ENCODE data around the gene ARMC12.
"Not testable (repeated sequence)": the region's sequence is repeated elsewhere in the genome, so short reads cannot be mapped to it uniquely, and the experiment has no call there.

Gene ARMC12

GRCh38 chr6:35736982-35737412, at the start of gene ARMC12:
Gene ARMC12, plus strand, starts transcription at chr6:35737032. Its CDS starts 77 bp downstream, at chr6:35737109.
- DNase-seq (ENCODE audit: low read depth, low spot score) = no peak
- no peaks in the 10 kb centered on the region for H3K36me3 ChIP-seq (ENCODE audit: insufficient read depth, low read length)
- no peak within 1 kb of the TSS for H3K4me3 ChIP-seq
- no peak for TF ChIP-seq POLR2AphosphoS5 (IDR thresholded peaks at IDR 0.05; ENCODE audit: borderline replicate concordance, low read depth, low read length)
- TF ChIP-seq FOXP2 (optimal IDR thresholded peaks at IDR 0.05; ENCODE audit: control extremely low read depth, extremely low read length, insufficient read depth) = no peak
- TF ChIP-seq EZH2 (IDR thresholded peaks at IDR 0.05) = no peak
- H3K9ac ChIP-seq (ENCODE audit: insufficient read length) = no peak within 1 kb of the TSS
- no peaks in the 10 kb centered on the region for H3K9me3 ChIP-seq (ENCODE audit: low read depth, low read length)
- no peak within 1 kb of the TSS for H3K27ac ChIP-seq

DNA sequence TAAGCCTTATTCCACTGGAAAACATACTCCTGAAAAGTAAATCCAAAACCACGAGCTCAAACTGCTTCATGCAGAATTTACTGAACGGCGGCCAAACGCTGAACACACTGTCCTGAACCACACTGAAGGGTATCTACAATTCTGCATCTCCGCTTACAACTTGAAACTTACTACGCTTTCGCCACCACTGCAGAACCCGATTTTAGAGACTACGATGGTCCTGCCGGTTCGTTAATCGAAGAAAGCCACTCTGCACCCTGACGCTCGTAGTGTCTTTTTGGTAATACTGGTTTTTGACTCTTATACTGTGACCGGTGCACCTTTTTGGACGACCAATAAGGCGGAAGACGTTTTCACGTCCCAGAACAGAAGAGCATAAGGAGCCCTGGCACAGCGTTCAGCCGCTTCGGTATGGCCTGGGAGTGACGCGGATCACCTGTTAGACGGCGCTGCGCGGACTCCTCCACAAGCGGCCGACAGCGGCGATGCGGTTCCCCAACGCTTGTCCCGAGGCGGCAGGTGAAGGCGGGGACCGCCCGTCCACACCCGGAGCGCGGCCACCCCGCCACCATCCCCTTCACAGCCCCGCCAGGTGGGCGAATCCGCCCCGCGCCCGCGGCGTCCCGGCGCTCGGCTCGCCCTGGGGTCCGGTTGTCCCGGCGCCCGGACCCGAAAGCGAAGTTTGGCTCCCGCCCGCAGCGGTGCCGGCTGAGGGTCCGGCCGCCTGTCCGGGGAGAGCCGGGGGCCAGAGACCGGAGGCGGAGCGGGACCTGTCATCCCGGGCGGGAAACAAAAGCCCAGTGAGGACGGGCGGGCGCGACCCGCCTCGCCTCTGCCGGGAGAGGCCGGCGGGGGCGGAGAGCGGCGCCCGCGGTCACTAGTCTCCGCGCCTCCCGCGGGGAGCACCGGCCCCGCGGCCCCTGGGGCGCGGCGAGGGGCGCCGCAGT, 48.9 kb upstream of the ARMC12 start:
- no peaks in the 10 kb centered on the region for H3K9me3 ChIP-seq (ENCODE audit: low read depth, low read length)
- no peaks in the 10 kb centered on the region for H3K36me3 ChIP-seq (ENCODE audit: insufficient read depth, low read length)
- no peak for DNase-seq (ENCODE audit: low read depth, low spot score)
- H3K4me3 ChIP-seq = peak overlapping the region; percentile 98
- no peak for TF ChIP-seq FOXP2 (optimal IDR thresholded peaks at IDR 0.05; ENCODE audit: control extremely low read depth, extremely low read length, insufficient read depth)
- TF ChIP-seq POLR2AphosphoS5 (IDR thresholded peaks at IDR 0.05; ENCODE audit: borderline replicate concordance, low read depth, low read length) = no peak
- no peak for TF ChIP-seq EZH2 (IDR thresholded peaks at IDR 0.05)
- H3K9ac ChIP-seq (ENCODE audit: insufficient read length) = peak overlapping the region; percentile 80
- H3K27ac ChIP-seq = peak overlapping the region; percentile 42; the same call in 1 of the 2 replicates

DNA sequence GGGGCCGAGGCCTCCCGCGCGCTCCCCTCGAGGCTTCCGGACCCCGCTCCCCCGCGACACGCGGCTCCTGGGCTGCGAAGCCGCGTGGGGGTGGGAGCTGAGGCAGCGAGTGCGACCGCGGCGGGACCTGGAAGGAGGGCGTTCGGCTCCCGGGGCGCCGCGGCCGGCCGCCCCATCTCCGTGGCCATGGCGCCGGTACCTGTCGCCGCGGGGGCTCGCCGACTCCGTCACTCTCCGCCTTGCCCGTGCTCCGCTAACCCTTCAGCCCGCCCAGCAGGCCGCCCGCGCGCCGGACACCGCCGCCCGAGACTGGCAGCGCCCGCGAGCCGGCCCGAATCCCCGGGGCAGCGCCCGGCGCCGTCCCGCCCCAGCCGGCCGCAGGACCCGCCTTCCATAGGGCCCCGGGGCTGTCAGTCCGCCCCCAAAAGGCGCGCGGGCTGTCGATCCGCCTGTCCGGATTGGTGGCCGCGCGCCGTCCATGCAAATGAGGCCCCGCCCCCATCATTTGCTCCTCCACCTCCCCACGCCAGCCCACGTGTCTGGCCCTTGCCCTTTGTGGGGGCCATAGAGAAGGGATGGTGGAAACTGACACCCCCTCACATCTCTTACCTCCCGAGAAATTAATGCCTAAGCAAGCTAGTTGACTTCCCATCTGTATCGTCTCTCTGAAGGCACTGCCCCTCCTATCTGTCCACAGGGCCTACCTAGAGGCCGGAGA, 48.1 kb upstream of the ARMC12 start, which contains the start of gene FKBP5:
TSS of gene FKBP5 (minus strand) at position 311 of the 718 bp plus-strand sequence. CDS start 46,091 bp downstream, outside the sequence.
- H3K4me3 ChIP-seq = peak within 1 kb of the TSS; percentile 98
- peak within 1 kb of the TSS; percentile 80 for H3K9ac ChIP-seq (ENCODE audit: insufficient read length)
- DNase-seq (ENCODE audit: low read depth, low spot score) = no peak
- H3K36me3 ChIP-seq (ENCODE audit: insufficient read depth, low read length) = no peaks in the 10 kb centered on the region
- H3K9me3 ChIP-seq (ENCODE audit: low read depth, low read length) = no peaks in the 10 kb centered on the region
- TF ChIP-seq FOXP2 (optimal IDR thresholded peaks at IDR 0.05; ENCODE audit: control extremely low read depth, extremely low read length, insufficient read depth) = no peak
- TF ChIP-seq POLR2AphosphoS5 (IDR thresholded peaks at IDR 0.05; ENCODE audit: borderline replicate concordance, low read depth, low read length) = no peak; the same call in 1 of the 2 replicates
- TF ChIP-seq EZH2 (IDR thresholded peaks at IDR 0.05) = no peak
- H3K27ac ChIP-seq = no peak within 1 kb of the TSS

- H3K27ac ChIP-seq; H3K9me3 ChIP-seq (ENCODE audit: low read depth, low read length); DNase-seq (ENCODE audit: low read depth, low spot score); H3K36me3 ChIP-seq (ENCODE audit: insufficient read depth, low read length); H3K4me3 ChIP-seq; H3K9ac ChIP-seq (ENCODE audit: insufficient read length): not testable (repeated sequence)
These were observed 46.8 kb upstream of the ARMC12 start for GRCh38 chr6:35690006-35690405.

- TF ChIP-seq FOXP2 (optimal IDR thresholded peaks at IDR 0.05; ENCODE audit: control extremely low read depth, extremely low read length, insufficient read depth) = no peak
- TF ChIP-seq POLR2AphosphoS5 (IDR thresholded peaks at IDR 0.05; ENCODE audit: borderline replicate concordance, low read depth, low read length) = no peak
- no peak for TF ChIP-seq EZH2 (IDR thresholded peaks at IDR 0.05)
- no peak for DNase-seq (ENCODE audit: low read depth, low spot score)
These were observed 46.3 kb upstream of the ARMC12 start for GRCh38 chr6:35690484-35690883.

GRCh38 chr6:35691027-35691824, 45.6 kb upstream of the ARMC12 start:
- no peaks in the 10 kb centered on the region for H3K9me3 ChIP-seq (ENCODE audit: low read depth, low read length)
- no peak for DNase-seq (ENCODE audit: low read depth, low spot score)
- no peak overlapping the region for H3K27ac ChIP-seq
- no peak for TF ChIP-seq POLR2AphosphoS5 (IDR thresholded peaks at IDR 0.05; ENCODE audit: borderline replicate concordance, low read depth, low read length)
- TF ChIP-seq EZH2 (IDR thresholded peaks at IDR 0.05) = no peak
- TF ChIP-seq FOXP2 (optimal IDR thresholded peaks at IDR 0.05; ENCODE audit: control extremely low read depth, extremely low read length, insufficient read depth) = no peak
- H3K4me3 ChIP-seq = no peak overlapping the region
- H3K36me3 ChIP-seq (ENCODE audit: insufficient read depth, low read length) = no peaks in the 10 kb centered on the region
- H3K9ac ChIP-seq (ENCODE audit: insufficient read length) = no peak overlapping the region

More at GRCh38 chr6:35690484-35690883, 46.3 kb upstream of the ARMC12 start:
- H3K9me3 ChIP-seq (ENCODE audit: low read depth, low read length) = no peaks in the 10 kb centered on the region
- H3K9ac ChIP-seq (ENCODE audit: insufficient read length) = no peak overlapping the region
- H3K4me3 ChIP-seq = no peak overlapping the region
- no peaks in the 10 kb centered on the region for H3K36me3 ChIP-seq (ENCODE audit: insufficient read depth, low read length)
- H3K27ac ChIP-seq = no peak overlapping the region

- no peak overlapping the region for H3K4me3 ChIP-seq
- H3K9me3 ChIP-seq (ENCODE audit: low read depth, low read length) = no peaks in the 10 kb centered on the region
- H3K27ac ChIP-seq = no peak overlapping the region
- no peak overlapping the region for H3K9ac ChIP-seq (ENCODE audit: insufficient read length)
- TF ChIP-seq POLR2AphosphoS5 (IDR thresholded peaks at IDR 0.05; ENCODE audit: borderline replicate concordance, low read depth, low read length) = no peak
- no peak for TF ChIP-seq FOXP2 (optimal IDR thresholded peaks at IDR 0.05; ENCODE audit: control extremely low read depth, extremely low read length, insufficient read depth)
- TF ChIP-seq EZH2 (IDR thresholded peaks at IDR 0.05) = no peak
- DNase-seq (ENCODE audit: low read depth, low spot score) = no peak
- H3K36me3 ChIP-seq (ENCODE audit: insufficient read depth, low read length) = no peaks in the 10 kb centered on the region
These were observed 42.4 kb upstream of the ARMC12 start for GRCh38 chr6:35694462-35694861.

DNA sequence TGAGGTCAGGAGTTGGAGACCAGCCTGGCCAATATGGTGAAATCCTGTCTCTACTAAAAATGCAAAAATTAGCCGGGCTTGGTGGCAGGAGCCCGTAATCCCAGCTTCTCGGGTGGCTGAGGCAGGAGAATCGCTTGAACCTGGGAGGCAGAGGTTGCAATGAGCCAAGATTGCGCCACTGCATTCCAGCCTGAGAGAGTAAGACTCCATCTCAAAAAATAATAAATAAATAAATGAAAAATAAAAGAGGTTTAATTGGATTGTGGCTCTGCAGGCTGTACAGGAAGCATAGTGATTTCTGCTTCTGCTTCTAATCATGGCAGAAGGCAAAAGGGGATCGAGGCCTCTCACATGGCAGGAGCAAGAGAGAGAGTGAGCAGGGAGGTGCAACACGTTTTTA, 38.4 kb upstream of the ARMC12 start:
- H3K9ac ChIP-seq (ENCODE audit: insufficient read length); H3K4me3 ChIP-seq; H3K36me3 ChIP-seq (ENCODE audit: insufficient read depth, low read length); H3K9me3 ChIP-seq (ENCODE audit: low read depth, low read length); H3K27ac ChIP-seq; DNase-seq (ENCODE audit: low read depth, low spot score): not testable (repeated sequence)

Data from SK-N-MC (cell line).